HAP-1 (cell line): ENCODE data around the gene CAPN12.

Experiments used
- DNase-seq, 2 experiments: peaks; one replicate each; pipeline ENCODE4 v3.0.0-alpha.2; 2016 to 2020; ENCODE audit warnings: low spot score in 2 of 2
- H3K27me3 ChIP-seq: fragments of 250-450 bp; sonication (Bioruptor Pico); 2 replicates; pipeline ENCODE4 v1.5.1; 2020; ENCODE audit warnings: low read depth, mild to moderate bottlenecking, moderate library complexity
- H3K36me3 ChIP-seq: fragments of 250-450 bp; sonication (Bioruptor Pico); replicated peaks from 2 replicates; pipeline ENCODE4 v1.5.1; 2020; ENCODE audit warnings: mild to moderate bottlenecking
- H3K4me1 ChIP-seq: fragments of 250-450 bp; sonication (Bioruptor Pico); 2 replicates; pipeline ENCODE4 v1.5.1; 2020; ENCODE audit warnings: mild to moderate bottlenecking
- H3K4me3 ChIP-seq: fragments of 250-450 bp; sonication (Bioruptor Pico); 2 replicates; pipeline ENCODE4 v1.5.1; 2020; ENCODE audit warnings: mild to moderate bottlenecking, moderate library complexity
- H3K9me3 ChIP-seq: fragments of 250-450 bp; sonication (Bioruptor Pico); 2 replicates; pipeline ENCODE4 v1.5.1; 2020; ENCODE audit warnings: mild to moderate bottlenecking, moderate library complexity
- in situ Hi-C: fragments of 300-500 bp; cut with MboI; formaldehyde crosslinking; loops from 3 replicates; pipeline ENCODE4 v1.14.3; 2020; ENCODE audit warnings: low sequenced_read_pairs, inconsistent platforms, mixed read lengths

CAPN12 gene

GRCh38 chr19:38682872-38683392, 61.3 kb downstream of the CAPN12 start:
- no peak overlapping the region for H3K4me3 ChIP-seq
- no peaks in the 10 kb centered on the region for H3K9me3 ChIP-seq
- in situ Hi-C loops = no loop called here
- peaks cover 39% of the 10 kb centered on the region for H3K4me1 ChIP-seq
- DNase-seq = no peak
- no peaks in the 10 kb centered on the region for H3K27me3 ChIP-seq
- H3K36me3 ChIP-seq = peaks cover 12% of the 10 kb centered on the region

GRCh38 chr19:38682195-38682867, 61.9 kb downstream of the CAPN12 start:
- Histone ChIP-seq H3K36me3 (peaks cover 12% of the 10 kb centered on the region), H3K9me3 (no peaks in the 10 kb centered on the region), H3K4me3 (no peak overlapping the region), H3K4me1 (peaks cover 36% of the 10 kb centered on the region), H3K27me3 (no peaks in the 10 kb centered on the region)
- in situ Hi-C loops = no loop called here
- DNase-seq = no peak
